HFF-Myc (cell line): Measurements from ENCODE around the gene PRKAR1B.

Experiments used
- DNase-seq: peaks from one replicate; pipeline ENCODE4 v3.0.0-alpha.2; 2011; ENCODE audit warnings: low read depth; ENCODE audit errors: extremely low read depth
- H3K4me3 ChIP-seq: replicated peaks from 2 replicates; pipeline ENCODE4 v1.5.1; 2011; ENCODE audit warnings: low read depth, mild to moderate bottlenecking, control low read depth, low read length
- CTCF ChIP-seq: IDR thresholded peaks from 2 replicates; pipeline ENCODE4 v1.5.1; 2012; ENCODE audit warnings: mild to moderate bottlenecking, low read depth, low read length, control low read depth; ENCODE audit errors: missing control alignments

Gene PRKAR1B

GRCh38 chr7:525740-526139 is 201.3 kb downstream of the PRKAR1B start:
- H3K4me3 ChIP-seq: no peak overlapping the region
- DNase-seq: no peak
- no peak for TF ChIP-seq CTCF

GRCh38 chr7:524800-525199 is 202.3 kb downstream of the PRKAR1B start:
- H3K4me3 ChIP-seq: no peak overlapping the region
- no peak for TF ChIP-seq CTCF
- DNase-seq: no peak

- TF ChIP-seq CTCF: no peak
- H3K4me3 ChIP-seq: no peak overlapping the region
- no peak for DNase-seq
These were observed 203.4 kb downstream of the PRKAR1B start for GRCh38 chr7:523347-524336.

- H3K4me3 ChIP-seq: no peak overlapping the region
- no peak for DNase-seq
- TF ChIP-seq CTCF: no peak
These were observed 204.1 kb downstream of the PRKAR1B start for GRCh38 chr7:522951-523314.

GRCh38 chr7:522071-522950 is 204.8 kb downstream of the PRKAR1B start:
- no peak for TF ChIP-seq CTCF
- no peak overlapping the region for H3K4me3 ChIP-seq
- DNase-seq: no peak

GRCh38 chr7:521221-522070 is 205.6 kb downstream of the PRKAR1B start:
- no peak for TF ChIP-seq CTCF
- no peak for DNase-seq
- no peak overlapping the region for H3K4me3 ChIP-seq
